TTC549 (cell line): ENCODE measurements around the gene PLAC1.

Experiments
- FAIRE-seq: peaks from 2 replicates; lab custom pipeline; 2012; peaks lifted over from hg19 to GRCh38; lab: Jason Lieb, UNC

The PLAC1 gene

DNA sequence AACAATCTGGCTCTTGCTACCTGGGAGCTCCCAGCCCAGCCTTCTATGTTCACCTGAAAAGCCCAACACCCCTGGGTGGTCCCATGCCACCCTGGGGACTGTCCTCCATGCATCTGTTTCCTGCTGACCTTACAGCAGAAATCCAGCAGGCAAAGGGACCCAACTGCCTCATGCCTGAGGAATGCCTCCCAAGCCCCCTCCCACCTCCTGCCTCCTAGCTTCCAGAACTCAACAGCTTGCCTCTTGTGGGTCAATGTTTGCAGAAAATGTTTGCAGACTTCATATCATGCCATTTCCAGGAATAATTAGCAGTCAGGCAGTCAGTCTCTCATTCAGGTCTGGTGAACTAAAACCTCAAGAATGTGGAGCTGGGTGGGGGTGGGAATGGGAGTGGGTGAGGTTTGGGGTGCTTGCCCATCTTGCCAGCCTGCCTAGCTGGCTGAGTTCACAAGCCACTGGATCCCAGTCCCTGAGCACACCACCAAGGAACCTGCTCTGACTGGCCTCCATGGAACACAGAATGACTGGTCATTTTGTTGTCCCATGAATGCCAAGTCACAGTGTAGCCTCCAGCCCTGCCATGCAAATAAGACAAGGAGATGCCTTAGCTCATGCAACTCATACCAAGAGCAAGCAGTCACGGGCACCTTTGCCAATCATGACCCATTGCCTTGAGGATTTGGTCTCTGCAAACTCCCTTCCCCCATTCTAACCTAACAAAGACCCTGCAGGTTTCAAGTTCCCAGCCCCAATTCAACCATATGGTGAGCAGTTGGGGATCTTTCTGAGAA, 12.1 kb upstream of the PLAC1 start:
- FAIRE-seq, result no peak

DNA sequence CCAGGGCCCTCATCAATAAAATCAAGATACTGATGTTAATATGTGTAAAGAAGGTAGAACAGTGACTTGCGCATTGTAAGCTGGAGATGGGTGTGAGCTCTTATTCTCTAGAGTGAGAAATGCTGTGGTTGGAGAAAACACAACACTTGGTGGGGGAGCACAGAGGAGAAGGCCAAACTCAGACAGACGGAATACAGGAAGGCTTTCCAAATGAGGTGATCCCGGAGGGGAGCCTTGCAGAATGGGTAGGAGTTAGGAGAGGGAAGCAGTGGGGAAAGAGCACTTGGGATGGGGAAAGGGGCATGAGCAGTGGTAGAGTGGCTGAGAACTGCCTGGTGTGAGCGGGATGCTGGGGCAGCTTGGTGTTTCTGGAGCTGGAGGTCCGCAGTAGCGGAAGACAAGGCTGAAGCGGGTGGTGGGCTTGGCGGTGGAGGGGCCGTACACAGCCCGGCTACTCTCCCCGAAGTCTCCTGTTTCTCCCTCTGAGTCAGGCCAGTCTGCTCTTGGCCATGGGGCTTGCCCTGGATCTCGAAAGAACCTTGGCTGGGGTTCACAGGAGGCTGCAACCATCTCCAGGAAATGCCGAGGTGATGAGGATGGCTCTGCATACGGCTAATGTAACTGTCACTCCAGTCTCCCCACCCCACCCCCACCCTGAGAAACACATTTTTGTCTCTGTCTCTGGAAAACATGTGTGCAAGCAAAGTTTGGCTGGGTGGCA, 11.3 kb upstream of the PLAC1 start:
- FAIRE-seq, result no peak

GRCh38 chrX:134664202-134664601, 5.9 kb upstream of the PLAC1 start:
- no peak for FAIRE-seq

GRCh38 chrX:134661295-134661694, 3.0 kb upstream of the PLAC1 start:
- FAIRE-seq, result no peak

DNA sequence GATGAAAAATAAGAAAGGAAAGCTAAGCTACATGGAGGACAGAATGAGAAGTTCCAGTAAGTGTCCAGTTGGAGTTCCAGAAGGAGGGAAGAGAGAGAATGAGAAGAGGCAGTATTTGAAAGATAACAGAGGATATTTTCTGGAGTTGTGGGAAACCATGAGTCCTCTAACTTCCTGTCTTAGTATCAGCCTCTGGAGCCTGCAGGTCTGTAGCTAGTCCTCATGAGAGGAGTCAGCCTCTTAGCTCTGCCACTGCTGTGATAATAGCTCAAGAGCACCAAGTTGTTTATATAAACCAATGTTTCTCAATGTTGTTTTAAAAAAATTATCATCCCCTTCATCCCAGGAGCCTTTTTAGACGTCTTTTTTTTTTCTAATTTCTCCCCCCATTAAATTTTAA, 2.4 kb upstream of the PLAC1 start:
- no peak for FAIRE-seq

DNA sequence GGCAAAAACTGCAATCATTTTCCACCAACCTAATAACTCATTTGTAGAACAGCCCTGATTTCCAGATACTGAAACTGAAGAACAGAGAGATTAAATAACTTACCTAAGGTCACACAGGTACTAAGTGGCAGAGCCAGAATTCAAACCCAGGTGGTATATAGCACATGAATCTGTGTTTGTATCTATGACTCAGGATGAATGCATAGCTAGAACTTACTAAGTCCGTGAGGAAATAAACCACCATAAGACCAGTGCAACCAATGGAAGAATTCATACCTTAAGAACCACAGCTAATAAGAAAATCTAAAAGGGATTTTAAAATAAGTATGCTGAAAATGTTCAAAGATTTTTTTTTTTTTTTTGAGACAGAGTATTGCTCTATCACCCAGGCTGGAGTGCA, 1.5 kb upstream of the PLAC1 start:
- FAIRE-seq, result no peak

- FAIRE-seq, result no peak
Observed at GRCh38 chrX:134658760-134659023, 421 bp upstream of the PLAC1 start.

DNA sequence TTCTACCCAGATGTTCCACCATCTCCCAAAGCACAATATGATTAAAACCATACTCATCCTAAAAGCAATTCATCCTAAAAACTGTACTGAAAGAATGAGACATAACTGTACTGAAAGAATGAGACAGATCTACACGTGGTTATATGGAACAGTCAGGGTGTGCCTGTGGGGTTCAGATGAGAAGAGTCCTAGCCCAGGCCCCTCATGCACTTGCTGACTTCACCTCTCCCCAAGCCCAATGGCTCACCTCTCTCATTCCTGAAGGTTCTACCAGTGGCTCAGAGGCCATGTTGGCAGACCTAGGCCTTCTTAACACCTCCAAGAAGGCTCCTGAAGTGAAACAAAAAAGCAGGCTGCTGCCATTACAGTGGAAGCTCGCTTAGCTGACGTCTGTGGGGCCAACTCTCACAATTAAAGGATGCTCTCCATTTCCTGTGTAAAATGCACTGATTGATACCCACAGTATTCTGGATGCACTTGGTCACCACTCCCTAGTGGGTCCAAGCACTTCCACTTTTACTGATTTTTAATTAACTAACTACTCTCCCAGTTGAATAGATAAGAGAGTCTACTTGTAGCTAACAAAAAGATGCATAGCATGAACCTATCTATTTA, 3.8 kb downstream of the PLAC1 start:
- no peak for FAIRE-seq

- no peak for FAIRE-seq
Observed at GRCh38 chrX:134653835-134654234, 4.4 kb downstream of the PLAC1 start.

DNA sequence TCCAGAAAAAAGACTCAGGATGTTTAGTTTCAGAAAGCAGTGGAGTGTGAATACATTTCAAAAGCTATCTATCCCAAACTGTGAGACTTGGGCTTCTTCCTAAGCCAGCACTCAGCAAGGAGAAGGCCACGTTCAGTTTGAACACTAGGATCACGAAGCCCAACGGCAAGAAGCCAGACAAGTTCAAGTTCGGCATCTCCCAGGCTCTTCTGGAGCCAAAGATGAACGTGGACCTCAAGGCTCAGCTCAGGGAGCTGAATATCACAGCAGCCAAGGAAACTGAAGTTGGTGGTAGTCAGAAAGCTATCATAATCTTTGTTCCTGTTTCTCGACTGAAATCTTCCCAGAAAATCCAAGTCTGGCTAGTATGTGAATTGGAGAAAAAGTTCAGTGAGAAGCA, 7.6 kb downstream of the PLAC1 start:
- no peak for FAIRE-seq

DNA sequence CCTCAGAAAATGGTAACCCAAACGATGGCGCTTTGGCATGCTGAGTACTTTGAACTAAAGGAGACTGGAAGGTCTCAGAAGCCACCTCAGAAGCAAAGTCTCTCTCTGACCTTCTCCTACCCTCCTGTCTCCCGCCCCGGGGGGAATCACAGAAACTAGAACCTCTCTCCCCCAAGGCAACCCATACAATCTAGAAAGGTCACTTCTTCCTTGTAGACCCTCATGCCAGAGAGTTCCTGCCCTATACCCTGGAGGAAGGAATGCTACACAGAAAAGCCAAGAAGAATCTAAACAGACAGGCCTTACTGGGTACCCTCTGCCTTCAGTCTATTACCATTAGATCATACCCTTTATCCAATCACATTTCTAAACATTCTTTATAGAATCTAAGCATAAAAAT, 8.5 kb downstream of the PLAC1 start:
- no peak for FAIRE-seq

GRCh38 chrX:134647477-134647877, 10.8 kb downstream of the PLAC1 start:
- no peak for FAIRE-seq

DNA sequence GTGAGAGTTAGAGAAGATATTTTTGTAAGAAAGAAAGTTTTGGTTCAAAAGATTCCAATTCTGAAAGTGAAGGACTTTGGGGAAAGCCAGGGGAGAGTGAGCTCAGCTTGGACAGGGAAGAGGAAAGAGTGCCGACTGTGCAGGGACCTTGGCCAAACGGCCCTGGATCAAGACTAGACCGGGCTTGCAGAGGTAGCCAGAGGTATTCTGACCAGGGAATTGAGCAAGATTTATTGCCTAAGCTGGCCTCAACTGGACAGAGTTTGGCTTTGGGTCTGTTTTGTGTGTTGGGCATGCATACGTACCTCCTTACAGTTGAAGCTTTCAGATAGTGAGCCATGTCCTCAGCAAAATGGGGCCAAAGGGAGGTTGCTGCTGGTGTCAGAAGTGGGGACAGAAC, 11.6 kb downstream of the PLAC1 start:
- FAIRE-seq, result no peak

- no peak for FAIRE-seq
Observed at GRCh38 chrX:134645936-134646543, 12.2 kb downstream of the PLAC1 start.

DNA sequence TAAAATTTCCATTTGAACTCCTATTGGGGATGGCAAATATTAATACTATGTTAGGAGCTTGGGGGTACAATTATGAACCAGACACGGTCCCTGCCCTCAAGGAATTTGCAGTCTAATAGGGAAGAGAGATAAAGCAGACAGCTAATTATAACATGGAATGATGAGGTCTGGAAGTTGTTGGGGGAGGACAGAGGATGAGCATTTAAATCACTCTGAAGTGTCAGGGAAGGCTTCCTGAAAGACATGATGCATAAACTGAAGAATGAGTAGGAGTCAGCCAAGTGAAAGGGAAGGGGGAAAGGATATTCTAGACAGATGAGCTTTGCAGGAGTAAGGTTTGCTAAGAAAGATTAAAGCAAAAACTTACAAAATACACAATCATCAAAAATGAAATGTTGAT, 15.9 kb downstream of the PLAC1 start:
- FAIRE-seq, result no peak

- FAIRE-seq, result no peak
Observed at GRCh38 chrX:134641346-134641745, 16.9 kb downstream of the PLAC1 start.

DNA sequence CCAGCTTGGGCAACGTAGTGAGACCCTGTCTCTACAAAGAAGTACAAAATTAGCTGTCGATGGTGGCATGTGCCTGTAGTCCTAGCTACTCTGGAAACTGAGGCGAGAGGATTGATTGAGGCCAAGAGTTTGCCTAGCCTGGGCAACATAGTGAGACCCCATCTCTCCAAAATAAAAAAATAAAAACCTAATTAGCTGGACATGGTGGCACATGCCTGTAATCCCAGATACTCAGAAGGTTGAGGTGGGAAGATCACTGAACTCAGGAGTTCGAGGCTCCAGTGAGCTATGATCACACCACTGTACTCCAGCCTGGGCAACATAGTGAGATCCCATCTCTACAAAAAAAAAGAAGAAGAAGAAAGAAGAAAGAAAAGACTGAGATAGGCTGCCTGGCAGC, 17.4 kb downstream of the PLAC1 start:
- FAIRE-seq, result no peak

- FAIRE-seq, result no peak
Observed at GRCh38 chrX:134636851-134637250, 21.4 kb downstream of the PLAC1 start.

GRCh38 chrX:134634691-134635090, 23.6 kb downstream of the PLAC1 start:
- FAIRE-seq, result no peak

DNA sequence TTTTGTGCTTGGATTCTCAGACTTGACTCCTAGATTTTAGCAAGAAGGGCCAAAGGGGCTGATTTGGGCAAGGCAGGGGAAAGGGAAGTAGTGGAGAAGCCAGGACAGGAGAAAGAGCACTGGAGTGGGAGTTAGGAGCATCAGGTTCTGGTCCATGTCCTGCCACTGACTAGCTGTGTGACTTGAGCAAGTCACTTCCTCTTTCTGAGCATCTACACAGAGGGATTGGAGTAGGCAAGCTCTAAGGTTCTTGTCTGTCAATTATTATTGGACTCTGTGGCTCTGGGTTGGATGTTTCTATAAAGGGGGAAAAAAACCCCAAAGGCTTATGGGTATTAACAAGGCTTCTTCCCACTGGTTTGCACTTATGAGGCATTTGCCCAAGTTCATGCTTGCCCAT, 24.4 kb downstream of the PLAC1 start:
- FAIRE-seq, result no peak

- FAIRE-seq, result no peak
Observed at GRCh38 chrX:134633394-134633793, 24.9 kb downstream of the PLAC1 start.

DNA sequence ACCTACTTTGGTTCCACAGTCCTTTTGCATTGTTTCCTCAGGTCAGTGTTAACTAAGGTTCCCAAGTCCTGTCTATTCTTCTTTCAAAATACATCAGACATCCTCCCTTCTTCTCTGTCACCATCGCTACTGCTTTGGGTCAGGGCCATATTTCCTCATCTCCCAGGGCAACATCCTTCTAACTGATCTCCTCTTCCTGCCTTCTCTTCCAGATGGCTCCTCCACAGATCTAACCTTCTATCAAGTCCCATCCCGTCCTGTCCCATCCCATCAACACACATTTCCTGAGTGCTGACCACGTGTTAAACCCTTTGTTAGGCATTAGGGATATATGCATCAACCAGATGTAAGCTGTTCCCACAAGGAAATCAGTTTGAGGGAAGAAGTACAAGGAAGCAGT, 25.9 kb downstream of the PLAC1 start:
- FAIRE-seq, result no peak
